ENCODE measurements around the gene MED13L.

Gene MED13L

GRCh38 chr12:116142936-116143898, 134.3 kb downstream of the MED13L start:
- Histone ChIP-seq H3K4me1 (ENCODE audit: control insufficient read depth in 1 of 2, insufficient read depth in 1 of 2, low read depth in 1 of 2, low read length in 1 of 2) (peaks cover 26 to 30% of the 10 kb centered on the region in 2 experiments), H3K9me3 (no peaks in the 10 kb centered on the region), H3K36me3 (no peaks in the 10 kb centered on the region), H3K27me3 (no peaks in the 10 kb centered on the region), H3K27ac (peak overlapping the region; percentile 53), H3K4me3 (ENCODE audit: low read depth in 1 of 2, low read length in 1 of 2) (no peak overlapping the region)
- no peak for TF ChIP-seq CTCF (IDR thresholded peaks at IDR 0.05)

GRCh38 chr12:116141833-116142162, 135.7 kb downstream of the MED13L start:
- no peak for TF ChIP-seq CTCF (IDR thresholded peaks at IDR 0.05)
- no peaks in the 10 kb centered on the region for H3K9me3 ChIP-seq
- H3K27me3 ChIP-seq, result no peaks in the 10 kb centered on the region
- H3K36me3 ChIP-seq, result no peaks in the 10 kb centered on the region
- H3K27ac ChIP-seq, result peak overlapping the region; percentile 3
- no peak overlapping the region for H3K4me3 ChIP-seq (ENCODE audit: low read depth in 1 of 2, low read length in 1 of 2)
- peaks cover 26 to 35% of the 10 kb centered on the region in 2 experiments for H3K4me1 ChIP-seq (ENCODE audit: control insufficient read depth in 1 of 2, insufficient read depth in 1 of 2, low read depth in 1 of 2, low read length in 1 of 2)

- Histone ChIP-seq H3K9me3 (no peaks in the 10 kb centered on the region), H3K36me3 (no peaks in the 10 kb centered on the region), H3K4me3 (ENCODE audit: low read depth in 1 of 2, low read length in 1 of 2) (no peak overlapping the region), H3K4me1 (ENCODE audit: control insufficient read depth in 1 of 2, insufficient read depth in 1 of 2, low read depth in 1 of 2, low read length in 1 of 2) (peaks cover 28 to 40% of the 10 kb centered on the region in 2 experiments), H3K27me3 (no peaks in the 10 kb centered on the region), H3K27ac (peak overlapping the region; percentile 40)
- TF ChIP-seq CTCF (IDR thresholded peaks at IDR 0.05), result no peak
These were observed 136.2 kb downstream of the MED13L start for GRCh38 chr12:116141110-116141832.

DNA sequence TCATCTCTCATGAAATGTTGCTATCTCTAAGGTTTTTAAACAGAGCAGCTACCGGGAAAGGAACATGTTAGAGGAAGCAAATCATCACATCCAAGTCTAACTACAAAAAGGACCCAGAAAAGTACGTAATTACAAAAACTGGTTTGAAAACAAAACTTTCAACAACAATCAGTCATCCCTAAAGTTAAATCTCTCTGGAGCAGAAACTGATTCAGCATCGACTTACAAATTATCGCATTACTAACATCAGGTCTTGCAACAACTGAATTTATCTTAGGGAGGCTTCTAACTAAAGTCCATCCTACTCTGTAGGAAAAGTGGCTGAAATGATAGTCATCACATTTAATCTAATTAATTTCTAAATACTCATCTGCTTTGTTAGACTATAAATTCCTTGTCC, 137.0 kb downstream of the MED13L start:
- Histone ChIP-seq H3K4me1 (ENCODE audit: control insufficient read depth in 1 of 2, insufficient read depth in 1 of 2, low read depth in 1 of 2, low read length in 1 of 2) (peaks cover 30 to 44% of the 10 kb centered on the region in 2 experiments), H3K36me3 (no peaks in the 10 kb centered on the region), H3K4me3 (ENCODE audit: low read depth in 1 of 2, low read length in 1 of 2) (no peak overlapping the region), H3K27me3 (no peaks in the 10 kb centered on the region), H3K9me3 (no peaks in the 10 kb centered on the region), H3K27ac (peak overlapping the region; percentile 40)
- no peak for TF ChIP-seq CTCF (IDR thresholded peaks at IDR 0.05)

- H3K4me3 ChIP-seq (ENCODE audit: low read depth in 1 of 2, low read length in 1 of 2), result no peak overlapping the region
- TF ChIP-seq CTCF (IDR thresholded peaks at IDR 0.05), result no peak
- H3K4me1 ChIP-seq (ENCODE audit: control insufficient read depth in 1 of 2, insufficient read depth in 1 of 2, low read depth in 1 of 2, low read length in 1 of 2), result peaks cover 28 to 41% of the 10 kb centered on the region in 2 experiments
- no peaks in the 10 kb centered on the region for H3K9me3 ChIP-seq
- H3K27ac ChIP-seq, result no peak overlapping the region
- no peaks in the 10 kb centered on the region for H3K27me3 ChIP-seq
- H3K36me3 ChIP-seq, result no peaks in the 10 kb centered on the region
These were observed 138.7 kb downstream of the MED13L start for GRCh38 chr12:116138781-116139180.
